GM23248 (cell line): ENCODE data around the gene ARHGDIA. TPM values are rescaled to one million over a fixed set of nuclear protein-coding genes. Genes with fewer than 3 reads are reported as not detected.

Experiments
- DNase-seq: peaks from one replicate; pipeline ENCODE4 v3.0.0-alpha.2; 2015
- H2AFZ ChIP-seq: fragments of 200-600 bp; sonication (generic); 2 replicates; pipeline ENCODE4 v1.6.1; 2016; ENCODE audit warnings: antibody characterized with exemption
- H3F3A ChIP-seq: fragments of 200-600 bp; sonication (generic); 2 replicates; pipeline ENCODE4 v1.6.1; 2016; ENCODE audit warnings: mild to moderate bottlenecking, antibody characterized with exemption, mixed run types; ENCODE audit not compliant: insufficient read depth
- H3K27ac ChIP-seq: fragments of 200-600 bp; sonication (generic); 2 replicates; pipeline ENCODE4 v1.5.1; 2016; ENCODE audit warnings: mild to moderate bottlenecking
- H3K27me3 ChIP-seq: fragments of 200-600 bp; sonication (generic); replicated peaks from 2 replicates; pipeline ENCODE4 v1.6.1; 2016; ENCODE audit warnings: mild to moderate bottlenecking; ENCODE audit not compliant: insufficient read depth
- H3K36me3 ChIP-seq: fragments of 200-600 bp; sonication (generic); 2 replicates; pipeline ENCODE4 v1.6.1; 2016; ENCODE audit warnings: low read depth, mild to moderate bottlenecking
- H3K4me1 ChIP-seq: fragments of 200-600 bp; sonication (generic); 2 replicates; pipeline ENCODE4 v1.6.1; 2016; ENCODE audit warnings: mild to moderate bottlenecking; ENCODE audit not compliant: insufficient read depth
- H3K4me2 ChIP-seq: fragments of 200-600 bp; sonication (generic); one replicate; pipeline ENCODE4 v1.6.1; 2016; ENCODE audit warnings: mild to moderate bottlenecking; ENCODE audit not compliant: unreplicated experiment
- H3K4me3 ChIP-seq: fragments of 200-600 bp; sonication (generic); 2 replicates; pipeline ENCODE4 v1.5.1; 2016; ENCODE audit warnings: mild to moderate bottlenecking
- H3K79me2 ChIP-seq: fragments of 200-600 bp; sonication (generic); 2 replicates; pipeline ENCODE4 v1.6.1; 2016; ENCODE audit warnings: mild to moderate bottlenecking; ENCODE audit not compliant: insufficient read depth
- H3K9ac ChIP-seq: fragments of 200-600 bp; sonication (generic); 2 replicates; pipeline ENCODE4 v1.6.1; 2016; ENCODE audit warnings: mild to moderate bottlenecking
- H3K9me2 ChIP-seq: fragments of 200-600 bp; sonication (generic); 2 replicates; pipeline ENCODE4 v1.6.1; 2016; ENCODE audit warnings: mixed run types, mild to moderate bottlenecking, moderate library complexity; ENCODE audit not compliant: insufficient read depth
- H3K9me3 ChIP-seq: fragments of 200-600 bp; sonication (generic); one replicate; pipeline ENCODE4 v1.6.1; 2017; ENCODE audit warnings: low read depth
- H4K20me1 ChIP-seq: fragments of 200-600 bp; sonication (generic); 2 replicates; pipeline ENCODE4 v1.6.0; 2016; ENCODE audit not compliant: insufficient read depth
- EZH2 ChIP-seq: fragments of 200-600 bp; sonication (generic); IDR thresholded peaks from 2 replicates; pipeline ENCODE4 v1.6.1; 2018; ENCODE audit warnings: antibody characterized with exemption, mild to moderate bottlenecking; ENCODE audit not compliant: insufficient read depth, poor library complexity, severe bottlenecking
- EZH2phosphoT487 ChIP-seq: fragments of 200-600 bp; sonication (generic); IDR thresholded peaks from 2 replicates; pipeline ENCODE4 v1.6.1; 2018; ENCODE audit warnings: antibody characterized with exemption, moderate library complexity, mild to moderate bottlenecking, low read depth; ENCODE audit not compliant: insufficient read depth
- WGBS, 2 experiments: methylation state at CpG; one replicate each; pipeline ENCODE4 v1.1.6; 2015 to 2017; ENCODE audit warnings: low lambda C conversion rate in 2 of 2, low coverage in 1 of 2; ENCODE audit errors: missing lambda C conversion rate in 2 of 2; 5-methylcytosine and 5-hydroxymethylcytosine counted together
- in situ Hi-C: fragments of 300-500 bp; cut with MboI; formaldehyde crosslinking; loops from 2 replicates; pipeline ENCODE4 v1.15.0; 2020
- polyA plus RNA-seq: library from polyadenylated mRNA; unstranded; fragments of >200 nt; fragmentation: Nextera tagmentation; extraction: Ambion mirVana; gene quantifications from 2 replicates; pipeline ENCODE4 v1.2.1, GENCODE V29; 2016
- total RNA-seq: library from RNA; depleted of rRNA; stranded (reverse); fragments of >200 nt; shearing (Covaris generic); gene quantifications from 2 replicates; pipeline ENCODE4 v1.2.3, GENCODE V29; 2014; rRNA removed

Gene ARHGDIA
- total and polyA plus RNA-seq, 2 experiments from 2014 or later = 208 to 310 TPM

DNA sequence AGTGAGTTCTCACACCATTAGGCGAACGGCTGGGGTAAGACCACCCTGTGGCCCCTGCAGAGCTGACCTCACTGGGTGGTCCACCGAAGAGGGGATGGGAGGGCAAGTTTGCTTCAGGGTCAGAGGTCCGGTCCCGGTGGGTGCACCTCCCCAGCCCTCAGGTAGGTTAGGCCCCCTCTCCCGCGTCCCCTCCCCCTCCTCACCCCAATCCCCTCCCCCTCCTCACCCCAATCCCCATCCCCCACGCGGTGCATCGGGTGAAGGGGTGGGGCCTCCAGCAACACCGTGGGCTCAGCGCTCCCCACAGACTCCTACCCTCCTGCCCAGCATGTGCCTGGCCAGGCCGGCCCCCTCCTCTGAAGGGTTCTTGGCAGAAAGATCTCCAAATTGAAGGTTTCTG is 51.4 kb downstream of the ARHGDIA start:
- DNase-seq = no peak
- no peaks in the 10 kb centered on the region for H3K36me3 ChIP-seq
- TF ChIP-seq EZH2 (no peak), EZH2phosphoT487 (no peak)
- H4K20me1 ChIP-seq = no peaks in the 10 kb centered on the region
- H3K9ac ChIP-seq = no peak overlapping the region
- H3F3A ChIP-seq = no peaks in the 10 kb centered on the region
- in situ Hi-C loops = no loop called here
- H3K4me3 ChIP-seq = no peak overlapping the region
- no peaks in the 10 kb centered on the region for H3K4me1 ChIP-seq
- H3K27me3 ChIP-seq = no peaks in the 10 kb centered on the region
- 33 to 35% methylated on average over 7 to 13 of the region's 13 CpGs for WGBS, 2 experiments
- no peaks in the 10 kb centered on the region for H3K79me2 ChIP-seq
- no peak overlapping the region for H2AFZ ChIP-seq
- H3K4me2 ChIP-seq = no peak overlapping the region
- no peaks in the 10 kb centered on the region for H3K9me2 ChIP-seq
- no peak overlapping the region for H3K27ac ChIP-seq
- no peaks in the 10 kb centered on the region for H3K9me3 ChIP-seq

DNA sequence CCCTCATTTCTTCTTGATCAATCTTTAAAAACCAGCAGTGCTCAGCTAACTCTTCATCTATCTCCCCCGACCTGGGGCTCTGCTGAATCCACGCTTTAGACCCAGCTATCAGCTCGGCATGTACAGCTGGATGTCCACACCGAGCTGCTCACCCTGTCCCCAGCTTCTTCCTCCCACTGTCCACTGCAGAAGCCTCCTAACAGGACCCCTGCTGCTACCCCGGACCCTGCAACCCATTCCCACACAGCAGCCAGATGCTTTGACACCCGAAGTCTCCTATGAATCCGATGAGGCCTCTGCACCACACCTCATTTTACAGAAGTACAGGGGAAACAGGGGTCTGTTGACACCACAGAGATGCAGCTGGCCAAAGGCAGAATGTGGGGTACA is 53.4 kb downstream of the ARHGDIA start:
- Histone ChIP-seq H3K4me1 (no peaks in the 10 kb centered on the region), H3K9me2 (no peaks in the 10 kb centered on the region), H3F3A (no peaks in the 10 kb centered on the region), H3K9me3 (no peaks in the 10 kb centered on the region), H3K36me3 (no peaks in the 10 kb centered on the region), H2AFZ (no peak overlapping the region), H3K27me3 (no peaks in the 10 kb centered on the region), H3K79me2 (no peaks in the 10 kb centered on the region), H3K4me2 (no peak overlapping the region), H4K20me1 (no peaks in the 10 kb centered on the region), H3K27ac (no peak overlapping the region), H3K9ac (no peak overlapping the region), H3K4me3 (no peak overlapping the region)
- WGBS, 2 experiments = 30 to 40% methylated on average over 7 of the region's 7 CpGs
- in situ Hi-C loops = no loop called here
- no peak for DNase-seq
- TF ChIP-seq EZH2phosphoT487 = no peak
- TF ChIP-seq EZH2 = no peak

Other genes starting within 250 kb of the ARHGDIA start
Only the 30 nearest of the 31 such genes appear.
- 2.6 and 3.9 TPM in 2 replicates for gene TSPAN10, start 234.1 kb downstream of the ARHGDIA start, total RNA-seq
- 3.4 and 4.7 TPM in 2 replicates for gene TSPAN10, start 234.1 kb downstream of the ARHGDIA start, polyA plus RNA-seq
- gene PDE6G, start 214.8 kb downstream of the ARHGDIA start, total RNA-seq = not detected in 2 replicates
- gene PDE6G, start 214.8 kb downstream of the ARHGDIA start, polyA plus RNA-seq = not detected in 2 replicates
- 19.9 and 49.3 TPM in 2 replicates for gene OXLD1, start 204.7 kb downstream of the ARHGDIA start, total RNA-seq
- 48.5 and 50.4 TPM in 2 replicates for gene OXLD1, start 204.7 kb downstream of the ARHGDIA start, polyA plus RNA-seq
- 11.6 and 11.7 TPM in 2 replicates for gene CCDC137, start 204.6 kb downstream of the ARHGDIA start, total RNA-seq
- 22.0 and 22.8 TPM in 2 replicates for gene CCDC137, start 204.6 kb downstream of the ARHGDIA start, polyA plus RNA-seq
- gene ARL16, start 187.5 kb downstream of the ARHGDIA start, total RNA-seq = 37.6 and 45.6 TPM in 2 replicates
- 70.8 and 72.8 TPM in 2 replicates for gene ARL16, start 187.5 kb downstream of the ARHGDIA start, polyA plus RNA-seq
- 161 and 166 TPM in 2 replicates for gene HGS, start 187.3 kb downstream of the ARHGDIA start, total RNA-seq
- gene HGS, start 187.3 kb downstream of the ARHGDIA start, polyA plus RNA-seq = 106 and 110 TPM in 2 replicates
- 4.3 and 4.9 TPM in 2 replicates for gene MRPL12, start 168.0 kb downstream of the ARHGDIA start, total RNA-seq
- gene MRPL12, start 168.0 kb downstream of the ARHGDIA start, polyA plus RNA-seq = 76.3 and 78.5 TPM in 2 replicates
- 10.9 and 16.9 TPM in 2 replicates for gene SLC25A10, start 159.1 kb downstream of the ARHGDIA start, total RNA-seq
- 11.0 and 12.5 TPM in 2 replicates for gene SLC25A10, start 159.1 kb downstream of the ARHGDIA start, polyA plus RNA-seq
- not detected in 2 replicates for gene GCGR, start 67.2 kb downstream of the ARHGDIA start, total RNA-seq
- not detected in 2 replicates for gene GCGR, start 67.2 kb downstream of the ARHGDIA start, polyA plus RNA-seq
- gene MCRIP1, start 38.0 kb downstream of the ARHGDIA start, total RNA-seq = 102 and 135 TPM in 2 replicates
- 145 and 147 TPM in 2 replicates for gene MCRIP1, start 38.0 kb downstream of the ARHGDIA start, polyA plus RNA-seq
- gene PPP1R27, start 36.3 kb downstream of the ARHGDIA start, total RNA-seq = not detected in 2 replicates
- 0.37 TPM in 1 of 2 replicates, not detected in the other for gene PPP1R27, start 36.3 kb downstream of the ARHGDIA start, polyA plus RNA-seq
- gene P4HB, start 10.8 kb downstream of the ARHGDIA start, total RNA-seq = 3,203 and 4,003 TPM in 2 replicates
- 1,651 and 1,674 TPM in 2 replicates for gene P4HB, start 10.8 kb downstream of the ARHGDIA start, polyA plus RNA-seq
- 80.6 and 100 TPM in 2 replicates for gene ALYREF, start 20.2 kb upstream of the ARHGDIA start, total RNA-seq
- gene ALYREF, start 20.2 kb upstream of the ARHGDIA start, polyA plus RNA-seq = 6.9 and 8.6 TPM in 2 replicates
- gene ANAPC11, start 20.4 kb upstream of the ARHGDIA start, total RNA-seq = 175 and 179 TPM in 2 replicates
- gene ANAPC11, start 20.4 kb upstream of the ARHGDIA start, polyA plus RNA-seq = 428 and 436 TPM in 2 replicates
- gene NPB, start 30.9 kb upstream of the ARHGDIA start, total RNA-seq = 2.4 TPM in 2 replicates
- 1.1 and 1.6 TPM in 2 replicates for gene NPB, start 30.9 kb upstream of the ARHGDIA start, polyA plus RNA-seq
- gene PCYT2, start 40.1 kb upstream of the ARHGDIA start, total RNA-seq = 34.7 and 36.9 TPM in 2 replicates
- 25.6 and 27.6 TPM in 2 replicates for gene PCYT2, start 40.1 kb upstream of the ARHGDIA start, polyA plus RNA-seq
- gene SIRT7, start 46.8 kb upstream of the ARHGDIA start, total RNA-seq = 13.1 and 14.5 TPM in 2 replicates
- 9.3 and 11.4 TPM in 2 replicates for gene SIRT7, start 46.8 kb upstream of the ARHGDIA start, polyA plus RNA-seq
- 17.7 and 19.8 TPM in 2 replicates for gene MAFG, start 56.4 kb upstream of the ARHGDIA start, total RNA-seq
- 5.0 and 6.4 TPM in 2 replicates for gene MAFG, start 56.4 kb upstream of the ARHGDIA start, polyA plus RNA-seq
- gene PYCR1, start 66.0 kb upstream of the ARHGDIA start, total RNA-seq = 229 and 279 TPM in 2 replicates
- gene PYCR1, start 66.0 kb upstream of the ARHGDIA start, polyA plus RNA-seq = 181 and 197 TPM in 2 replicates
- not detected in 2 replicates for gene MYADML2, start 75.9 kb upstream of the ARHGDIA start, total RNA-seq
- gene MYADML2, start 75.9 kb upstream of the ARHGDIA start, polyA plus RNA-seq = 0.14 TPM in 1 of 2 replicates, not detected in the other
- gene NOTUM, start 89.8 kb upstream of the ARHGDIA start, total RNA-seq = not detected in 2 replicates
- gene NOTUM, start 89.8 kb upstream of the ARHGDIA start, polyA plus RNA-seq = not detected in 2 replicates
- gene ASPSCR1, start 106.3 kb upstream of the ARHGDIA start, total RNA-seq = 23.4 and 23.5 TPM in 2 replicates
- 20.6 and 22.6 TPM in 2 replicates for gene ASPSCR1, start 106.3 kb upstream of the ARHGDIA start, polyA plus RNA-seq
- 43.9 and 68.8 TPM in 2 replicates for gene CENPX, start 151.5 kb upstream of the ARHGDIA start, total RNA-seq
- gene CENPX, start 151.5 kb upstream of the ARHGDIA start, polyA plus RNA-seq = 65.2 and 68.6 TPM in 2 replicates
- gene LRRC45, start 152.0 kb upstream of the ARHGDIA start, total RNA-seq = 14.8 and 15.3 TPM in 2 replicates
- 4.4 and 4.5 TPM in 2 replicates for gene LRRC45, start 152.0 kb upstream of the ARHGDIA start, polyA plus RNA-seq
- 5.4 and 7.9 TPM in 2 replicates for gene RAC3, start 160.3 kb upstream of the ARHGDIA start, total RNA-seq
- gene RAC3, start 160.3 kb upstream of the ARHGDIA start, polyA plus RNA-seq = 1.3 and 1.8 TPM in 2 replicates
- 75.8 and 83.5 TPM in 2 replicates for gene DCXR, start 166.4 kb upstream of the ARHGDIA start, total RNA-seq
- gene DCXR, start 166.4 kb upstream of the ARHGDIA start, polyA plus RNA-seq = 69.9 and 70.2 TPM in 2 replicates
- 59.8 and 61.2 TPM in 2 replicates for gene RFNG, start 180.5 kb upstream of the ARHGDIA start, total RNA-seq
- 10.6 and 11.8 TPM in 2 replicates for gene RFNG, start 180.5 kb upstream of the ARHGDIA start, polyA plus RNA-seq
- 130 and 138 TPM in 2 replicates for gene GPS1, start 180.6 kb upstream of the ARHGDIA start, total RNA-seq
- gene GPS1, start 180.6 kb upstream of the ARHGDIA start, polyA plus RNA-seq = 101 and 104 TPM in 2 replicates
- gene DUS1L, start 194.5 kb upstream of the ARHGDIA start, total RNA-seq = 61.2 and 96.4 TPM in 2 replicates
- gene DUS1L, start 194.5 kb upstream of the ARHGDIA start, polyA plus RNA-seq = 13.3 and 27.7 TPM in 2 replicates
- gene FASN, start 226.9 kb upstream of the ARHGDIA start, total RNA-seq = 33.8 and 38.2 TPM in 2 replicates
- gene FASN, start 226.9 kb upstream of the ARHGDIA start, polyA plus RNA-seq = 12.7 and 16.3 TPM in 2 replicates